PC-9 (cell line): ENCODE measurements around the gene HMOX2.

Experiments
- CTCF ChIP-seq: fragments of 200-600 bp; sonication (generic); conservative IDR thresholded peaks from 2 replicates; pipeline ENCODE4 v1.6.1; 2017; ENCODE audit warnings: mixed run types, antibody characterized with exemption, mild to moderate bottlenecking, moderate library complexity
- EZH2 ChIP-seq: fragments of 200-600 bp; sonication (generic); IDR thresholded peaks from 2 replicates; pipeline ENCODE4 v1.8.0; 2017; ENCODE audit warnings: antibody characterized with exemption, low read depth

GRCh38 chr16:4539716-4540284 lies 63.6 kb downstream of the HMOX2 start:
- TF ChIP-seq CTCF (no peak), EZH2 (no peak)
